ENCODE data around the gene ASB11.
A peak's percentile ranks its signal among the peaks of the same experiment; 100 is the strongest.
"Not testable (repeated sequence)": the region's sequence is repeated elsewhere in the genome, so short reads cannot be mapped to it uniquely, and the experiment has no call there.

The ASB11 gene

DNA sequence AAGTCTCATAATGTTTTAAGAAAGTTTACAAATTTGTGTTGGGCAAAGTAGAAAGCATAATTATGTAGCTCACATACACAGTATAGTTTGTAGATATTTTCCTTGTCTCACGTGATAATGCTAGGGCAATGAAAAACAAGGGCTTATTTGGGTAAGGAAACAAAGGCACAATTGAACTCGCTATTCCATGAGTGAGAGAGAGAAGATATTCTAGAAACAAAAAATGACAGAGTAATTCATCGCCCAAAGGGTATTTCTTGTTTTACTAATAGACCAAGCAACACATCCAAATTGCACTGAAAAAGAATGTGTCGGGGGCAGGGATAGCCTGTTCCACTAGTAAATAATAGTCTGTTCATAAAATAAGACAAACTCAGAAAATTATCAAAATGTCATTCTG lies 3.6 kb upstream of the ASB11 start:
- DNase-seq (ENCODE audit: low read depth, low spot score) = no peak
- in situ Hi-C loops (cut with HindIII; ENCODE audit: low sequenced_read_pairs) = no loop called here
- no peak overlapping the region for H3K4me3 ChIP-seq (ENCODE audit: low read depth, low read length)

DNA sequence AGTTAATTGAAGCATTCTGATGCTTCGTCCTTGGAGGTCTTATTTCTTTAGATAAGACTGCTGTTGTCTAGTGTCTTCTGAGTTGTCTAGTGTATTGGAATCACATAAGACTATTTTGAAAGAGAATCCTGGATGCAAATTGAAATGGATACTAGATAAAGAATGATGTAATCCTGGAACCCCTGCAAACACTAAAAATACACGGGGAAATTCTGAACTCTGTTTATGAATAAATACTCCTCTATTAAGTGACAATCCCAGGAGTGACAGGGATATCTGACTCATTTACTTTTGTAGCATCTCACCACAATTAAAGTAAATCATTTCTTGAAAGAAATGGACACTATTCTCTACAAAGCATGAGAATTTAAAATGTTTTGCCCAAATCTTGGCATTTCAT lies 968 bp downstream of the ASB11 start:
- no peak overlapping the region for H3K4me3 ChIP-seq (ENCODE audit: low read depth, low read length)
- TF ChIP-seq CTCF (IDR thresholded peaks at IDR 0.05; ENCODE audit: low read depth, low read length) = no peak
- in situ Hi-C loops (cut with HindIII; ENCODE audit: low sequenced_read_pairs) = no loop called here
- no peak for DNase-seq (ENCODE audit: low read depth, low spot score)

More for the DNA sequence above, 3.6 kb upstream of the ASB11 start:
- no peak for TF ChIP-seq CTCF (IDR thresholded peaks at IDR 0.05; ENCODE audit: low read depth, low read length)

GRCh38 chrX:15311119-15311518 lies 4.3 kb downstream of the ASB11 start:
- no peak for TF ChIP-seq CTCF (IDR thresholded peaks at IDR 0.05; ENCODE audit: low read depth, low read length)
- H3K4me3 ChIP-seq (ENCODE audit: low read depth, low read length) = no peak overlapping the region
- in situ Hi-C loops (cut with HindIII; ENCODE audit: low sequenced_read_pairs) = no loop called here
- DNase-seq (ENCODE audit: low read depth, low spot score) = no peak

GRCh38 chrX:15310117-15310516 lies 5.3 kb downstream of the ASB11 start:
- no peak for DNase-seq (ENCODE audit: low read depth, low spot score)
- in situ Hi-C loops (cut with HindIII; ENCODE audit: low sequenced_read_pairs) = no loop called here
- TF ChIP-seq CTCF (IDR thresholded peaks at IDR 0.05; ENCODE audit: low read depth, low read length) = no peak
- no peak overlapping the region for H3K4me3 ChIP-seq (ENCODE audit: low read depth, low read length)

DNA sequence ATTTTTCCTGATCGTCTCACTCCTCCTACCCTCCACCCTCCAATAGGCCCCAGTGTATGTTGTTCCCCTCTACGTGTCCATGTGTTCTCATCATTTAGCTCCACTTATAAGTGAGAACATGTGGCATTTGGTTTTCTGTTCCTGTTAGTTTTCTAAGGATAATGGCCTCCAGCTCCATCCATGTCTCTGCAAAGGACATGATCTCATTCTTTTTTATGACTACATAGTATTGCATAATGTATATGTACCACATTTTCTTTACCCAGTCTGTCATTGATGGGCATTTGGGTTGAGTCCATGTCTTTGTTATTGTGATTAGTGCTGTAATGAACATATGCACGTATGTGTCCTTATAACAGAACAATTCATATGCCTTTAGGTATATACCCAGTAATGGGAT lies 9.5 kb downstream of the ASB11 start:
- DNase-seq (ENCODE audit: low read depth, low spot score); in situ Hi-C loops (cut with HindIII; ENCODE audit: low sequenced_read_pairs); H3K4me3 ChIP-seq (ENCODE audit: low read depth, low read length): not testable (repeated sequence)

GRCh38 chrX:15301924-15302323 lies 13.5 kb downstream of the ASB11 start:
- in situ Hi-C loops (cut with HindIII; ENCODE audit: low sequenced_read_pairs) = no loop called here
- no peak overlapping the region for H3K4me3 ChIP-seq (ENCODE audit: low read depth, low read length)
- no peak for TF ChIP-seq CTCF (IDR thresholded peaks at IDR 0.05; ENCODE audit: low read depth, low read length)
- no peak for DNase-seq (ENCODE audit: low read depth, low spot score)

DNA sequence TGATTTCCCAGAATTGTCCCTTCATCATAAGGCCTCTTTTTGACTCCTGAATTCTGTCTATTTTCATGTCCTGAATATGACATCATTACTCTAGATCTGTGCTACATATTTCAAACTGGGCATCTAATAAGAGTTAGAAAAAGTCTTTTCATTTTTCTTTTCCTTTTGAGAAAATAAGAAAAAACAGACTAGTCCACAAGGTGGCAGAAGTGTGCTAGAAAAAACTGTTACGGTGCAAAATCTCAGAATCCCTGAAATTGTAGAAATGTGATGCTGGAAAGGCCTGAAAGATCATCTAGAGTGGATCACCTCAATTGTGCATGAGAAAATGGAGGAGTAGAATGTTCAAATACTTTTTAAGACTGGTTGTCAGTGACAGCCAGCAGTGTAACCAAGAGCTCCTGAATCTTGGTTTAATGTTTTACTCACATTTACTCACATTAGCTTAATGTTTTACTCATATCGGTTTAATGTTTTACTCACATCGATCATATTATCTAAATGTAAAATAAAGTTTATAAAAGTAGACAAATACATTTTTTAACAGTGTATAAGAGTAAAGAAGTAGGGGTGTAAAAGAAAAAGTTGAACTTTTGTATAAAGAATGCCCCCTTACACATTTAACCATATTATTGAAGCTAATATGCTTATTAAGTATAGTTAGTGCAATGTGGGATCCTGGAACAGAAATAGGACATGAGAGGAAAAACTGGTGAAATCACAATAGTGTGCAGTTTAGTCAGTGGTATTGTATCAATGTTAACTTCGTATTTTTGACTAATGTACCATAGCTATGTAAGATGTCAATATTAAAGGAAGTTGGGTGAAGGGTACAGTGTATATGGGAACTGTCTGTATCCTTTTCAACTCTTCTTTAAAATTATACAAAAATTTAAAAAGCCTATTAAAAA lies 15.2 kb downstream of the ASB11 start:
- peak; percentile 51 for TF ChIP-seq CTCF (IDR thresholded peaks at IDR 0.05; ENCODE audit: low read depth, low read length)
- in situ Hi-C loops (cut with HindIII; ENCODE audit: low sequenced_read_pairs) = no loop called here
- no peak overlapping the region for H3K4me3 ChIP-seq (ENCODE audit: low read depth, low read length)
- DNase-seq (ENCODE audit: low read depth, low spot score) = peak; percentile 22
